DND-41 (cell line): ENCODE measurements around the gene BMP5.

Experiments used
- ATAC-seq: fragments of 200-7000 bp; cut with Tn5 transposase; 3 replicates; pipeline ENCODE4 v1.9.1; 2021; ENCODE audit warnings: low read depth; ENCODE audit not compliant: insufficient read depth
- DNase-seq: peaks from one replicate; pipeline ENCODE4 v3.0.0-alpha.2; 2020
- H2AFZ ChIP-seq: 2 replicates; pipeline ENCODE4 v1.6.0; 2012; ENCODE audit warnings: low read depth, low read length
- H3K27ac ChIP-seq: 2 replicates; pipeline ENCODE4 v1.5.1; 2012; ENCODE audit warnings: low read length, inconsistent platforms
- H3K27me3 ChIP-seq: fragments of 200-600 bp; sonication (generic); 2 replicates; pipeline ENCODE4 v1.6.0; 2012; ENCODE audit warnings: low read length, mild to moderate bottlenecking, inconsistent platforms; ENCODE audit not compliant: insufficient read depth, poor library complexity
- H3K36me3 ChIP-seq: 2 replicates; pipeline ENCODE4 v1.5.1; 2012; ENCODE audit warnings: low read length, inconsistent platforms; ENCODE audit not compliant: insufficient read depth
- H3K4me1 ChIP-seq: 2 replicates; pipeline ENCODE4 v1.5.1; 2012; ENCODE audit warnings: mild to moderate bottlenecking, low read length; ENCODE audit not compliant: insufficient read depth
- H3K4me2 ChIP-seq: 2 replicates; pipeline ENCODE4 v1.6.0; 2012; ENCODE audit warnings: mild to moderate bottlenecking, moderate library complexity, low read length, inconsistent platforms; ENCODE audit not compliant: insufficient read depth
- H3K4me3 ChIP-seq, 2 experiments: fragments of 200-600 bp in 1 of 2; shearing (Covaris generic) in 1 of 2; 2 replicates each; pipeline ENCODE4 v1.5.1; 2012 to 2016; ENCODE audit warnings: inconsistent platforms in 2 of 2, low read length in 2 of 2, mild to moderate bottlenecking in 2 of 2, low read depth in 1 of 2, moderate library complexity in 1 of 2
- H3K79me2 ChIP-seq: 2 replicates; pipeline ENCODE4 v1.6.0; 2012; ENCODE audit warnings: low read length, inconsistent platforms; ENCODE audit not compliant: insufficient read depth
- H3K9ac ChIP-seq: 2 replicates; pipeline ENCODE4 v1.6.0; 2012; ENCODE audit warnings: low read depth, mild to moderate bottlenecking, inconsistent platforms, low read length, moderate library complexity
- H3K9me3 ChIP-seq: 2 replicates; pipeline ENCODE4 v1.5.1; 2012; ENCODE audit warnings: low read length, moderate library complexity, mild to moderate bottlenecking, inconsistent platforms; ENCODE audit not compliant: insufficient read depth, severe bottlenecking
- H4K20me1 ChIP-seq: 2 replicates; pipeline ENCODE4 v1.6.0; 2012; ENCODE audit warnings: low read length; ENCODE audit not compliant: insufficient read depth
- EZH2 ChIP-seq: IDR thresholded peaks from 3 replicates; pipeline ENCODE4 v1.6.1; 2012; ENCODE audit warnings: borderline replicate concordance, low read depth, mild to moderate bottlenecking, moderate library complexity, low read length, inconsistent platforms; ENCODE audit not compliant: severe bottlenecking
- TF ChIP-seq, protein P1 (sequence below): IDR thresholded peaks from 2 replicates; pipeline ENCODE4 v1.5.1; 2012; ENCODE audit warnings: borderline replicate concordance, low read length, moderate library complexity, mild to moderate bottlenecking; ENCODE audit not compliant: poor library complexity, severe bottlenecking; ENCODE audit errors: extremely low read depth

BMP5 gene

DNA sequence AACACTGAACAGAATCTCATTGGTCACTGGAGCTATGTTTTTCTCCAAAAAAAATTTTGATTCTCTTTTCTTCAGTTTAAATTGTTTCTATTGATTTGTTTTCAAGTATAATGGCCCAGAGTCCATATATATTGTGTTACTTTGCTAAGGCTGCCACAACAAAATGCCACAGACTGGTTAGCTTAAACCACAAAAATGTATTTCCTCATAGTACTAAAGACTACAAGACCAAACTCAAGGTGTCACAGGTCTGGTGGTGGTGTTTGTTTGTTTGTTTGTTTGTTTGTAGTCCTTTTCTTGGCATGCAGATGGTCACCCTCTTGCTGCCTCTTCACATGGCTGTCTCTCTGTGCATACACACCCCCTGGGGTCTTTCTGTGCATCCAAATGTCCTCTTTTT, 34.0 kb downstream of the BMP5 start:
- H3K4me2 ChIP-seq: no peak overlapping the region
- H3K4me3 ChIP-seq: no peak overlapping the region
- H2AFZ ChIP-seq: no peak overlapping the region
- H3K27ac ChIP-seq: no peak overlapping the region
- no peak for ATAC-seq
- H3K79me2 ChIP-seq: no peaks in the 10 kb centered on the region
- H3K4me1 ChIP-seq: no peaks in the 10 kb centered on the region
- no peak overlapping the region for H3K9ac ChIP-seq
- no peaks in the 10 kb centered on the region for H3K27me3 ChIP-seq
- no peak for DNase-seq
- no peak for TF ChIP-seq EZH2
- TF ChIP-seq, protein P1, sequence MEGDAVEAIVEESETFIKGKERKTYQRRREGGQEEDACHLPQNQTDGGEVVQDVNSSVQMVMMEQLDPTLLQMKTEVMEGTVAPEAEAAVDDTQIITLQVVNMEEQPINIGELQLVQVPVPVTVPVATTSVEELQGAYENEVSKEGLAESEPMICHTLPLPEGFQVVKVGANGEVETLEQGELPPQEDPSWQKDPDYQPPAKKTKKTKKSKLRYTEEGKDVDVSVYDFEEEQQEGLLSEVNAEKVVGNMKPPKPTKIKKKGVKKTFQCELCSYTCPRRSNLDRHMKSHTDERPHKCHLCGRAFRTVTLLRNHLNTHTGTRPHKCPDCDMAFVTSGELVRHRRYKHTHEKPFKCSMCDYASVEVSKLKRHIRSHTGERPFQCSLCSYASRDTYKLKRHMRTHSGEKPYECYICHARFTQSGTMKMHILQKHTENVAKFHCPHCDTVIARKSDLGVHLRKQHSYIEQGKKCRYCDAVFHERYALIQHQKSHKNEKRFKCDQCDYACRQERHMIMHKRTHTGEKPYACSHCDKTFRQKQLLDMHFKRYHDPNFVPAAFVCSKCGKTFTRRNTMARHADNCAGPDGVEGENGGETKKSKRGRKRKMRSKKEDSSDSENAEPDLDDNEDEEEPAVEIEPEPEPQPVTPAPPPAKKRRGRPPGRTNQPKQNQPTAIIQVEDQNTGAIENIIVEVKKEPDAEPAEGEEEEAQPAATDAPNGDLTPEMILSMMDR: no peak
- H3K36me3 ChIP-seq: no peaks in the 10 kb centered on the region
- H3K9me3 ChIP-seq: no peaks in the 10 kb centered on the region
- no peaks in the 10 kb centered on the region for H4K20me1 ChIP-seq

- H3K4me2 ChIP-seq: no peak overlapping the region
- no peak overlapping the region for H3K4me3 ChIP-seq
- TF ChIP-seq, protein P1: no peak
- TF ChIP-seq EZH2: no peak
- H3K4me1 ChIP-seq: no peaks in the 10 kb centered on the region
- H3K9ac ChIP-seq: no peak overlapping the region
- no peaks in the 10 kb centered on the region for H3K27me3 ChIP-seq
- ATAC-seq (no peak), DNase-seq (no peak)
- H3K36me3 ChIP-seq: no peaks in the 10 kb centered on the region
- H3K79me2 ChIP-seq: no peaks in the 10 kb centered on the region
- H4K20me1 ChIP-seq: no peaks in the 10 kb centered on the region
- H2AFZ ChIP-seq: no peak overlapping the region
- no peaks in the 10 kb centered on the region for H3K9me3 ChIP-seq
- H3K27ac ChIP-seq: no peak overlapping the region
Measured at GRCh38 chr6:55839080-55839479, 36.3 kb downstream of the BMP5 start.

GRCh38 chr6:55836945-55837344, 38.4 kb downstream of the BMP5 start:
- no peak overlapping the region for H3K4me2 ChIP-seq
- no peaks in the 10 kb centered on the region for H3K27me3 ChIP-seq
- H3K27ac ChIP-seq: no peak overlapping the region
- H3K9me3 ChIP-seq: no peaks in the 10 kb centered on the region
- H3K9ac ChIP-seq: no peak overlapping the region
- ATAC-seq (no peak), DNase-seq (no peak)
- H3K4me1 ChIP-seq: no peaks in the 10 kb centered on the region
- no peaks in the 10 kb centered on the region for H3K36me3 ChIP-seq
- no peak overlapping the region for H2AFZ ChIP-seq
- no peak overlapping the region for H3K4me3 ChIP-seq
- no peak for TF ChIP-seq EZH2
- TF ChIP-seq, protein P1: no peak
- H3K79me2 ChIP-seq: no peaks in the 10 kb centered on the region
- H4K20me1 ChIP-seq: no peaks in the 10 kb centered on the region

DNA sequence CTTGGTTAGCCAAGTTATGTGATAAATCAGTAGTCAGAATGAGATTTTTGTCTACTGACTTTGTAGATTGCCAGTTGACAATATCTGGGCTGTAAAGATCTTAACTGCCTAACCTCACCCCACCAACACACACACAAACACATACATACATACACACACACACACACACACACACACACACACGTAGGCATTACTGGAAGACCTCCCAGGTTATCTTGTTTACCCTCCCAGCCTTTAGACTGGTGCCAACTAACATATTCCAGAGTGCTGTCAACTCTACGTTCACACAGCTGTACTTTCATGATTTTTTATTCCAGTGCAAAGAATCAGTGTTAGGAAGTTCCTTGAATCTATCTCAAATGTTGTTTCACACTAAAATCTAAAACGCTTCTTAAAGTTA, 38.9 kb downstream of the BMP5 start:
- Histone ChIP-seq H4K20me1 (no peaks in the 10 kb centered on the region), H3K4me2 (no peak overlapping the region), H3K27me3 (no peaks in the 10 kb centered on the region), H3K36me3 (no peaks in the 10 kb centered on the region), H3K9ac (no peak overlapping the region), H3K27ac (no peak overlapping the region), H3K79me2 (no peaks in the 10 kb centered on the region), H3K4me3 (no peak overlapping the region), H2AFZ (no peak overlapping the region), H3K4me1 (no peaks in the 10 kb centered on the region), H3K9me3 (no peaks in the 10 kb centered on the region)
- ATAC-seq (no peak), DNase-seq (no peak)
- TF ChIP-seq, protein P1: no peak
- no peak for TF ChIP-seq EZH2
